Measurements from ENCODE around the gene TP53TG5. TPM values are rescaled to one million over a fixed set of nuclear protein-coding genes. Genes with fewer than 3 reads are reported as not detected.
A peak's percentile ranks its signal among the peaks of the same experiment; 100 is the strongest.

TP53TG5 gene
- total and polyA plus RNA-seq, 10 of the 15 experiments (the other 5 are each of a cell fraction or from before 2014, with no cell fraction given) = 0.24 TPM; not detected in 9

DNA sequence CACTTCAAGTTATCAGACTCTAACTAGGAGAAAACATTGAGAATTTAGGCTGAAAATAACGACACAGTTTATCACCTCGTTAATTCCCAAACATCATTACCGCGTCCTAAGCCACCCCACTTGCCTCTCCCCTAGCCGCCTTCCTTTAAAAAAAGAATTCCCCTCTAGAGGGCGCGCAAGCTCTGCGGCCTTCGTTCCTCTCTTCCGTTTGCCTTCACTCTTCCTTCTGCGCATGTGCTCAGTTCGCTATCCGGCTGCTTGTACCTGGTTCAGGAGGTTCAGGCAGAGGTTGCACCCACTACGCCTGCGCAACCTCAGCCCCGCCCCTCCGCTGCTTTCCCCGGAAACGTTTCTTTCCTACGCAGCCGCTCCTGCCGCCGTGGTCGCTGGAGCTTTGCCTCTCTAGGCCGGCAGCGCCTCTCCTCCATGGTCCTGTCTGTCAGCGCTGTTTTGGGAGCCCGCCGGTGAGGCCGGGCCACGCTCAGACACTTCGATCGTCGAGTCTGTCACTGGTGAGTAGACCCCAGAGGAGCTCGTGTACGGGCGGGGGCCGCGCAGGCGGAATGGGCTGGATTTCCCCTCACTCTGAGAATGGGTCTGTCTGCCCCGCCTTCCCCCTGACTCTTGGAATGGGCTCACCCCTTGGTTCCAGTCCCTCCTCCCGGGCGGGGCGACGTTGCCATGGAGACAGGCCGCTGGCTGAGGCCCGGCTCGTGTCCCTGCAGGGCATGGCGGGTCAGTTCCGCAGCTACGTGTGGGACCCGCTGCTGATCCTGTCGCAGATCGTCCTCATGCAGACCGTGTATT lies 15.1 kb downstream of the TP53TG5 start, which contains the start of gene SYS1 (continued):
- TF ChIP-seq, protein P1, sequence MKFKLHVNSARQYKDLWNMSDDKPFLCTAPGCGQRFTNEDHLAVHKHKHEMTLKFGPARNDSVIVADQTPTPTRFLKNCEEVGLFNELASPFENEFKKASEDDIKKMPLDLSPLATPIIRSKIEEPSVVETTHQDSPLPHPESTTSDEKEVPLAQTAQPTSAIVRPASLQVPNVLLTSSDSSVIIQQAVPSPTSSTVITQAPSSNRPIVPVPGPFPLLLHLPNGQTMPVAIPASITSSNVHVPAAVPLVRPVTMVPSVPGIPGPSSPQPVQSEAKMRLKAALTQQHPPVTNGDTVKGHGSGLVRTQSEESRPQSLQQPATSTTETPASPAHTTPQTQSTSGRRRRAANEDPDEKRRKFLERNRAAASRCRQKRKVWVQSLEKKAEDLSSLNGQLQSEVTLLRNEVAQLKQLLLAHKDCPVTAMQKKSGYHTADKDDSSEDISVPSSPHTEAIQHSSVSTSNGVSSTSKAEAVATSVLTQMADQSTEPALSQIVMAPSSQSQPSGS (IDR thresholded peaks at IDR 0.05; ENCODE audit: low read length) = no peak
- TF ChIP-seq NBN (IDR thresholded peaks at IDR 0.05) = peak; percentile 93
- TF ChIP-seq NFYA (IDR thresholded peaks at IDR 0.05; ENCODE audit: borderline replicate concordance, low read depth, low read length) = no peak
- TF ChIP-seq, protein P2, sequence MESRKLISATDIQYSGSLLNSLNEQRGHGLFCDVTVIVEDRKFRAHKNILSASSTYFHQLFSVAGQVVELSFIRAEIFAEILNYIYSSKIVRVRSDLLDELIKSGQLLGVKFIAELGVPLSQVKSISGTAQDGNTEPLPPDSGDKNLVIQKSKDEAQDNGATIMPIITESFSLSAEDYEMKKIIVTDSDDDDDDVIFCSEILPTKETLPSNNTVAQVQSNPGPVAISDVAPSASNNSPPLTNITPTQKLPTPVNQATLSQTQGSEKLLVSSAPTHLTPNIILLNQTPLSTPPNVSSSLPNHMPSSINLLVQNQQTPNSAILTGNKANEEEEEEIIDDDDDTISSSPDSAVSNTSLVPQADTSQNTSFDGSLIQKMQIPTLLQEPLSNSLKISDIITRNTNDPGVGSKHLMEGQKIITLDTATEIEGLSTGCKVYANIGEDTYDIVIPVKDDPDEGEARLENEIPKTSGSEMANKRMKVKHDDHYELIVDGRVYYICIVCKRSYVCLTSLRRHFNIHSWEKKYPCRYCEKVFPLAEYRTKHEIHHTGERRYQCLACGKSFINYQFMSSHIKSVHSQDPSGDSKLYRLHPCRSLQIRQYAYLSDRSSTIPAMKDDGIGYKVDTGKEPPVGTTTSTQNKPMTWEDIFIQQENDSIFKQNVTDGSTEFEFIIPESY (IDR thresholded peaks at IDR 0.05) = no peak
- TF ChIP-seq SIN3A (IDR thresholded peaks at IDR 0.05; ENCODE audit: low read depth, low read length) = peak; percentile 90
- no peak for TF ChIP-seq NFXL1 (IDR thresholded peaks at IDR 0.05; ENCODE audit: borderline replicate concordance)
- TF ChIP-seq ESRRA (IDR thresholded peaks at IDR 0.05; ENCODE audit: low read length) = no peak
- TF ChIP-seq YBX1 (IDR thresholded peaks at IDR 0.05) = no peak
- TF ChIP-seq MXI1 (IDR thresholded peaks at IDR 0.05; ENCODE audit: low read depth, low read length) = peak; percentile 99
- peak; percentile 83; the same call in 1 of the 2 replicates for TF ChIP-seq DPF2 (IDR thresholded peaks at IDR 0.05)
- TF ChIP-seq PAX8 (IDR thresholded peaks at IDR 0.05) = no peak
- TF ChIP-seq, protein P3, sequence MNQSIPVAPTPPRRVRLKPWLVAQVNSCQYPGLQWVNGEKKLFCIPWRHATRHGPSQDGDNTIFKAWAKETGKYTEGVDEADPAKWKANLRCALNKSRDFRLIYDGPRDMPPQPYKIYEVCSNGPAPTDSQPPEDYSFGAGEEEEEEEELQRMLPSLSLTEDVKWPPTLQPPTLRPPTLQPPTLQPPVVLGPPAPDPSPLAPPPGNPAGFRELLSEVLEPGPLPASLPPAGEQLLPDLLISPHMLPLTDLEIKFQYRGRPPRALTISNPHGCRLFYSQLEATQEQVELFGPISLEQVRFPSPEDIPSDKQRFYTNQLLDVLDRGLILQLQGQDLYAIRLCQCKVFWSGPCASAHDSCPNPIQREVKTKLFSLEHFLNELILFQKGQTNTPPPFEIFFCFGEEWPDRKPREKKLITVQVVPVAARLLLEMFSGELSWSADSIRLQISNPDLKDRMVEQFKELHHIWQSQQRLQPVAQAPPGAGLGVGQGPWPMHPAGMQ (IDR thresholded peaks at IDR 0.05; ENCODE audit: borderline replicate concordance) = no peak
- TF ChIP-seq, protein P4, sequence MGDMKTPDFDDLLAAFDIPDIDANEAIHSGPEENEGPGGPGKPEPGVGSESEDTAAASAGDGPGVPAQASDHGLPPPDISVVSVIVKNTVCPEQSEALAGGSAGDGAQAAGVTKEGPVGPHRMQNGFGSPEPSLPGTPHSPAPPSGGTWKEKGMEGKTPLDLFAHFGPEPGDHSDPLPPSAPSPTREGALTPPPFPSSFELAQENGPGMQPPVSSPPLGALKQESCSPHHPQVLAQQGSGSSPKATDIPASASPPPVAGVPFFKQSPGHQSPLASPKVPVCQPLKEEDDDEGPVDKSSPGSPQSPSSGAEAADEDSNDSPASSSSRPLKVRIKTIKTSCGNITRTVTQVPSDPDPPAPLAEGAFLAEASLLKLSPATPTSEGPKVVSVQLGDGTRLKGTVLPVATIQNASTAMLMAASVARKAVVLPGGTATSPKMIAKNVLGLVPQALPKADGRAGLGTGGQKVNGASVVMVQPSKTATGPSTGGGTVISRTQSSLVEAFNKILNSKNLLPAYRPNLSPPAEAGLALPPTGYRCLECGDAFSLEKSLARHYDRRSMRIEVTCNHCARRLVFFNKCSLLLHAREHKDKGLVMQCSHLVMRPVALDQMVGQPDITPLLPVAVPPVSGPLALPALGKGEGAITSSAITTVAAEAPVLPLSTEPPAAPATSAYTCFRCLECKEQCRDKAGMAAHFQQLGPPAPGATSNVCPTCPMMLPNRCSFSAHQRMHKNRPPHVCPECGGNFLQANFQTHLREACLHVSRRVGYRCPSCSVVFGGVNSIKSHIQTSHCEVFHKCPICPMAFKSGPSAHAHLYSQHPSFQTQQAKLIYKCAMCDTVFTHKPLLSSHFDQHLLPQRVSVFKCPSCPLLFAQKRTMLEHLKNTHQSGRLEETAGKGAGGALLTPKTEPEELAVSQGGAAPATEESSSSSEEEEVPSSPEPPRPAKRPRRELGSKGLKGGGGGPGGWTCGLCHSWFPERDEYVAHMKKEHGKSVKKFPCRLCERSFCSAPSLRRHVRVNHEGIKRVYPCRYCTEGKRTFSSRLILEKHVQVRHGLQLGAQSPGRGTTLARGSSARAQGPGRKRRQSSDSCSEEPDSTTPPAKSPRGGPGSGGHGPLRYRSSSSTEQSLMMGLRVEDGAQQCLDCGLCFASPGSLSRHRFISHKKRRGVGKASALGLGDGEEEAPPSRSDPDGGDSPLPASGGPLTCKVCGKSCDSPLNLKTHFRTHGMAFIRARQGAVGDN (IDR thresholded peaks at IDR 0.05) = peak; percentile 59
- no peak for TF ChIP-seq FOXM1 (IDR thresholded peaks at IDR 0.05; ENCODE audit: low read depth, low read length)
- TF ChIP-seq CEBPB (IDR thresholded peaks at IDR 0.05; ENCODE audit: borderline replicate concordance in 1 of 2, low read depth in 2 of 2, low read length in 2 of 2) = no peak
- 0 out of 2 replicates have a peak, but pooled peaks have one; percentile 40 for TF ChIP-seq RCOR1 (conservative IDR thresholded peaks at IDR 0.05; ENCODE audit: low read depth, low read length)
- 0 out of 2 replicates have a peak, but pooled peaks have one; percentile 36 for TF ChIP-seq ZNF24 (IDR thresholded peaks at IDR 0.05)
- TF ChIP-seq, protein P5, sequence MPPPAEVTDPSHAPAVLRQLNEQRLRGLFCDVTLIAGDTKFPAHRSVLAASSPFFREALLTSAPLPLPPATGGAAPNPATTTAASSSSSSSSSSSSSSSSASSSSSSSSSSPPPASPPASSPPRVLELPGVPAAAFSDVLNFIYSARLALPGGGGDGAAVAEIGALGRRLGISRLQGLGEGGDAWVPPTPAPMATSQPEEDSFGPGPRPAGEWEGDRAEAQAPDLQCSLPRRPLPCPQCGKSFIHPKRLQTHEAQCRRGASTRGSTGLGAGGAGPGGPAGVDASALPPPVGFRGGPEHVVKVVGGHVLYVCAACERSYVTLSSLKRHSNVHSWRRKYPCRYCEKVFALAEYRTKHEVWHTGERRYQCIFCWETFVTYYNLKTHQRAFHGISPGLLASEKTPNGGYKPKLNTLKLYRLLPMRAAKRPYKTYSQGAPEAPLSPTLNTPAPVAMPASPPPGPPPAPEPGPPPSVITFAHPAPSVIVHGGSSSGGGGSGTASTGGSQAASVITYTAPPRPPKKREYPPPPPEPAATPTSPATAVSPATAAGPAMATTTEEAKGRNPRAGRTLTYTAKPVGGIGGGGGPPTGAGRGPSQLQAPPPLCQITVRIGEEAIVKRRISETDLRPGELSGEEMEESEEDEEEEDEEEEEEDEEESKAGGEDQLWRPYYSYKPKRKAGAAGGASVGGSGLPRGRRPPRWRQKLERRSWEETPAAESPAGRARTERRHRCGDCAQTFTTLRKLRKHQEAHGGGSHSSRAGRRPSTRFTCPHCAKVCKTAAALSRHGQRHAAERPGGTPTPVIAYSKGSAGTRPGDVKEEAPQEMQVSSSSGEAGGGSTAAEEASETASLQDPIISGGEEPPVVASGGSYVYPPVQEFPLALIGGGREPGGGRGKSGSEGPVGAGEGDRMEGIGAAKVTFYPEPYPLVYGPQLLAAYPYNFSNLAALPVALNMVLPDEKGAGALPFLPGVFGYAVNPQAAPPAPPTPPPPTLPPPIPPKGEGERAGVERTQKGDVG (CRISPR knock-in tag; IDR thresholded peaks at IDR 0.05) = no peak

All from GM12878 (cell line).